GM23248 (cell line): ENCODE data around the gene KIF5B. TPM values are rescaled to one million over a fixed set of nuclear protein-coding genes. Genes with fewer than 3 reads are reported as not detected.

Experiments used
- DNase-seq: peaks from one replicate; pipeline ENCODE4 v3.0.0-alpha.2; 2015
- H2AFZ ChIP-seq: fragments of 200-600 bp; sonication (generic); 2 replicates; pipeline ENCODE4 v1.6.1; 2016; ENCODE audit warnings: antibody characterized with exemption
- H3F3A ChIP-seq: fragments of 200-600 bp; sonication (generic); 2 replicates; pipeline ENCODE4 v1.6.1; 2016; ENCODE audit warnings: mild to moderate bottlenecking, antibody characterized with exemption, mixed run types; ENCODE audit not compliant: insufficient read depth
- H3K27ac ChIP-seq: fragments of 200-600 bp; sonication (generic); 2 replicates; pipeline ENCODE4 v1.5.1; 2016; ENCODE audit warnings: mild to moderate bottlenecking
- H3K27me3 ChIP-seq: fragments of 200-600 bp; sonication (generic); replicated peaks from 2 replicates; pipeline ENCODE4 v1.6.1; 2016; ENCODE audit warnings: mild to moderate bottlenecking; ENCODE audit not compliant: insufficient read depth
- H3K36me3 ChIP-seq: fragments of 200-600 bp; sonication (generic); 2 replicates; pipeline ENCODE4 v1.6.1; 2016; ENCODE audit warnings: low read depth, mild to moderate bottlenecking
- H3K4me1 ChIP-seq: fragments of 200-600 bp; sonication (generic); 2 replicates; pipeline ENCODE4 v1.6.1; 2016; ENCODE audit warnings: mild to moderate bottlenecking; ENCODE audit not compliant: insufficient read depth
- H3K4me2 ChIP-seq: fragments of 200-600 bp; sonication (generic); one replicate; pipeline ENCODE4 v1.6.1; 2016; ENCODE audit warnings: mild to moderate bottlenecking; ENCODE audit not compliant: unreplicated experiment
- H3K4me3 ChIP-seq: fragments of 200-600 bp; sonication (generic); 2 replicates; pipeline ENCODE4 v1.5.1; 2016; ENCODE audit warnings: mild to moderate bottlenecking
- H3K79me2 ChIP-seq: fragments of 200-600 bp; sonication (generic); 2 replicates; pipeline ENCODE4 v1.6.1; 2016; ENCODE audit warnings: mild to moderate bottlenecking; ENCODE audit not compliant: insufficient read depth
- H3K9ac ChIP-seq: fragments of 200-600 bp; sonication (generic); 2 replicates; pipeline ENCODE4 v1.6.1; 2016; ENCODE audit warnings: mild to moderate bottlenecking
- H3K9me2 ChIP-seq: fragments of 200-600 bp; sonication (generic); 2 replicates; pipeline ENCODE4 v1.6.1; 2016; ENCODE audit warnings: mixed run types, mild to moderate bottlenecking, moderate library complexity; ENCODE audit not compliant: insufficient read depth
- H3K9me3 ChIP-seq: fragments of 200-600 bp; sonication (generic); one replicate; pipeline ENCODE4 v1.6.1; 2017; ENCODE audit warnings: low read depth
- H4K20me1 ChIP-seq: fragments of 200-600 bp; sonication (generic); 2 replicates; pipeline ENCODE4 v1.6.0; 2016; ENCODE audit not compliant: insufficient read depth
- EZH2 ChIP-seq: fragments of 200-600 bp; sonication (generic); IDR thresholded peaks from 2 replicates; pipeline ENCODE4 v1.6.1; 2018; ENCODE audit warnings: antibody characterized with exemption, mild to moderate bottlenecking; ENCODE audit not compliant: insufficient read depth, poor library complexity, severe bottlenecking
- EZH2phosphoT487 ChIP-seq: fragments of 200-600 bp; sonication (generic); IDR thresholded peaks from 2 replicates; pipeline ENCODE4 v1.6.1; 2018; ENCODE audit warnings: antibody characterized with exemption, moderate library complexity, mild to moderate bottlenecking, low read depth; ENCODE audit not compliant: insufficient read depth
- WGBS, 2 experiments: methylation state at CpG; one replicate each; pipeline ENCODE4 v1.1.6; 2015 to 2017; ENCODE audit warnings: low lambda C conversion rate in 2 of 2, low coverage in 1 of 2; ENCODE audit errors: missing lambda C conversion rate in 2 of 2; 5-methylcytosine and 5-hydroxymethylcytosine counted together
- in situ Hi-C: fragments of 300-500 bp; cut with MboI; formaldehyde crosslinking; loops from 2 replicates; pipeline ENCODE4 v1.15.0; 2020
- polyA plus RNA-seq: library from polyadenylated mRNA; unstranded; fragments of >200 nt; fragmentation: Nextera tagmentation; extraction: Ambion mirVana; gene quantifications from 2 replicates; pipeline ENCODE4 v1.2.1, GENCODE V29; 2016
- small RNA-seq: library from RNA; depleted of rRNA; stranded (forward); fragments of <200 nt; gene quantifications from one replicate; pipeline ENCODE3, GENCODE V24; 2014; ENCODE audit warnings: low read depth, low replicate concordance
- total RNA-seq: library from RNA; depleted of rRNA; stranded (reverse); fragments of >200 nt; shearing (Covaris generic); gene quantifications from 2 replicates; pipeline ENCODE4 v1.2.3, GENCODE V29; 2014; rRNA removed

The KIF5B gene
- total and polyA plus RNA-seq, 2 experiments from 2014 or later = 81.5 to 133 TPM

DNA sequence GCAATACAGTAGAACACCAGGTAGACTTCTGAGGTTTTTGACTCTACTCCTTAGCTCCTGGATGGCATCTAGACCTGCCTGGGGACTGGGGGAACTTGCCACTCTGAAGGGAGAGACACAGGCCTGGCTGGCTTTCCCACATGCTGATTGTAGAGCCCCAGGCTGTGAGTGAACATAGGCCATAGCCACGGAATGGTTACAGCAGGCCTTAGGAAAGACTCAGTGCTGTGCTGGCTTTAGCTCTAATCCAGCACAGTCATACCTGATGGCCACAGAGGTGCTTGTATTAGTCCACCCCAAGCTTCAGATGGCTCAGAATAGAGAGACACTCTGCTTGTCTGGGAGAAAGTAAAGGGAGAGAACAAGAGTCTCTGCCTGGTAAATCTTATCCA lies 92.6 kb downstream of the KIF5B start:
- Histone ChIP-seq H3K36me3 (no peaks in the 10 kb centered on the region), H2AFZ (no peak overlapping the region), H3K9me3 (no peaks in the 10 kb centered on the region), H3K27me3 (no peaks in the 10 kb centered on the region), H3K4me2 (no peak overlapping the region), H3K4me1 (peaks cover 13% of the 10 kb centered on the region), H3K4me3 (no peak overlapping the region), H3K27ac (no peak overlapping the region), H3K9me2 (no peaks in the 10 kb centered on the region), H4K20me1 (no peaks in the 10 kb centered on the region), H3K9ac (no peak overlapping the region), H3K79me2 (no peaks in the 10 kb centered on the region), H3F3A (peaks cover 14% of the 10 kb centered on the region)
- WGBS, 2 experiments = 53 to 83% methylated on average over 1 of the region's 1 CpG
- peak; percentile 27 for DNase-seq
- TF ChIP-seq EZH2phosphoT487 (no peak), EZH2 (no peak)
- in situ Hi-C loops = no loop called here

DNA sequence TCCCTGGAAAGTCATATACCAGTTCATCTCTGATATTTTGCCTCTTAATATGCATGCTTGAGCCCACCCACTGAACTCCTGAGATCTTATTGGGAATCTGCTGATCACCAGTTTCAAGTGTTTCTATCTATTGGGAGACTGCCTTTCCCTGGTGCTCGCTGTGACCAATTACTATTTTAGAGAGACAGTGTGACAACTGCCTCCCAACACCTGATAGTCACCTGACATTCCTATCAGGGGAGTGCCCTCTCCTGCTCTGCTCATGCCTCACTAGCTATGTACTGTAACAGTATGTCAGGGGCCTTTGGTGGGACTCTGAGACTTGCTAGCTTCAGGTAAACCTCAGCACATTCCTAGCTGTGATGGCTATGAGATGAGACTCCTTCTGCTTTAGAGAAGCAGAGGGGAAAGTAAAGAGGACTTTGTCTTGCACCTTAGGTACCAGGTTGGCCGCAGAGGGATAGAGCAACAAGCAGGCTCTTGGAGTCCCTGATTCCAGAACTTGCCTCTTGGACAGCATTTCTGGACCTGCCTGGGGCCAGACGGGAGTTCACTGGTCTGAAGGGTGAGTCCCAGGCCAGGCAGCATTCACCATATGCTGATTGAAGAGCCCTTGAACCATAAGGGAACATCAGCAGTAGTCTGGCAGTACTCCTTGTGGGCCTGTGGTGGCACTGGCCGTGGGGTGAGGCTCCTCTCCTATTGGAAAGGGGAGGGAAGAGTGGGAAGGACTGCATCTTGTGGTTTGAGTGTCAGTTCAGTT lies 93.2 kb downstream of the KIF5B start:
- no peaks in the 10 kb centered on the region for H3K9me2 ChIP-seq
- no peaks in the 10 kb centered on the region for H3K27me3 ChIP-seq
- H3K36me3 ChIP-seq = no peaks in the 10 kb centered on the region
- no peaks in the 10 kb centered on the region for H3K79me2 ChIP-seq
- no peaks in the 10 kb centered on the region for H4K20me1 ChIP-seq
- no peak for DNase-seq
- peaks cover 13% of the 10 kb centered on the region for H3K4me1 ChIP-seq
- H3F3A ChIP-seq = peaks cover 14% of the 10 kb centered on the region
- no peak overlapping the region for H3K27ac ChIP-seq
- TF ChIP-seq EZH2 (no peak), EZH2phosphoT487 (no peak)
- H3K9me3 ChIP-seq = no peaks in the 10 kb centered on the region
- H3K4me2 ChIP-seq = no peak overlapping the region
- 68 to 88% methylated on average over 4 of the region's 4 CpGs for WGBS, 2 experiments
- in situ Hi-C loops = no loop called here
- no peak overlapping the region for H3K4me3 ChIP-seq
- H2AFZ ChIP-seq = no peak overlapping the region
- H3K9ac ChIP-seq = no peak overlapping the region

DNA sequence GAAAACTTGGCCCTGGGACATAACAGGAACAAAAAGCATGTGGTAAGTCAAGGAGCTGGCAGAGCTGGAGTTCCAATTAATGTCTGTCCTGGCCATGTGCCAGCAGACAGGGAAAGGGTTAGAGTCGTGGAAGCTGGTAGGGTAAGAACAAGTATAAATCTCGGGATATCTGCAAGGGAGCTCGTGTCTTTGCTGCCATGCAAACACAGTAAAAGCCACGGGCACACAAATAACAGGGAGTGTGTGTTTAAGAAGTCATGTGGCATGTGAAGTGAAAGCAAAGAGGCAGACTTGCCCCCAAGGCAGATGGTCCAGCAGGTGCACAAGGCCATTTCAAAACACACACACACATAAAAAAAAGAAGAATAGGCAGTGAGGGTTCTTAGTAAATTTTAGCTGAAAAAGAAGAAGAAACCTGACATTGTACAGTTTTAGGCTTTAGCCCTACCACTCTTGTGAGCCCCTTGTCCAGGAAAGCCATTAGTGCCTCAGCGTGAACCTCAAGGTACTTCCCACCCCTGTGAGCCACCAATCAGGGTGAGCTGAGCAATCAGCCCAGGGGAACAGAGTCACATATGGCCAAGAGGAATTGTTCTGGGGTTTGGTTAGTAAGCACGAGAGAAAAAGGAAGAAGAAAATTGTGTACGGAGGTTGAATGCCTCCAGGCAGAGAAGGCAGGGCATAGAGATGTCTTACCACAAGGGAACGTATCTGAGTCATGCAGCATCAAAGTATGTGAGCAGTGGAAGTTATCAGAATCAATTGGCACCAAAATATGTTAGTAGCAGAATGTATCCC lies 94.7 kb downstream of the KIF5B start:
- no peak for TF ChIP-seq EZH2
- no peak for TF ChIP-seq EZH2phosphoT487
- H3K36me3 ChIP-seq = no peaks in the 10 kb centered on the region
- peak overlapping the region; percentile 66 for H3K27ac ChIP-seq
- peak; percentile 90 for DNase-seq
- peaks cover 14% of the 10 kb centered on the region for H3F3A ChIP-seq
- H3K9me3 ChIP-seq = no peaks in the 10 kb centered on the region
- no peak overlapping the region for H3K4me2 ChIP-seq
- H3K9ac ChIP-seq = peak overlapping the region; percentile 27; the same call in 1 of the 2 replicates
- H3K27me3 ChIP-seq = no peaks in the 10 kb centered on the region
- in situ Hi-C loops = no loop called here
- no peaks in the 10 kb centered on the region for H3K9me2 ChIP-seq
- peaks cover 13% of the 10 kb centered on the region for H3K4me1 ChIP-seq
- H3K79me2 ChIP-seq = no peaks in the 10 kb centered on the region
- H3K4me3 ChIP-seq = peak overlapping the region; percentile 24; the same call in 1 of the 2 replicates
- no peaks in the 10 kb centered on the region for H4K20me1 ChIP-seq
- 51 to 53% methylated on average over 8 of the region's 8 CpGs for WGBS, 2 experiments
- H2AFZ ChIP-seq = 0 out of 2 replicates have a peak overlapping the region, but pooled peaks have one; percentile 29

DNA sequence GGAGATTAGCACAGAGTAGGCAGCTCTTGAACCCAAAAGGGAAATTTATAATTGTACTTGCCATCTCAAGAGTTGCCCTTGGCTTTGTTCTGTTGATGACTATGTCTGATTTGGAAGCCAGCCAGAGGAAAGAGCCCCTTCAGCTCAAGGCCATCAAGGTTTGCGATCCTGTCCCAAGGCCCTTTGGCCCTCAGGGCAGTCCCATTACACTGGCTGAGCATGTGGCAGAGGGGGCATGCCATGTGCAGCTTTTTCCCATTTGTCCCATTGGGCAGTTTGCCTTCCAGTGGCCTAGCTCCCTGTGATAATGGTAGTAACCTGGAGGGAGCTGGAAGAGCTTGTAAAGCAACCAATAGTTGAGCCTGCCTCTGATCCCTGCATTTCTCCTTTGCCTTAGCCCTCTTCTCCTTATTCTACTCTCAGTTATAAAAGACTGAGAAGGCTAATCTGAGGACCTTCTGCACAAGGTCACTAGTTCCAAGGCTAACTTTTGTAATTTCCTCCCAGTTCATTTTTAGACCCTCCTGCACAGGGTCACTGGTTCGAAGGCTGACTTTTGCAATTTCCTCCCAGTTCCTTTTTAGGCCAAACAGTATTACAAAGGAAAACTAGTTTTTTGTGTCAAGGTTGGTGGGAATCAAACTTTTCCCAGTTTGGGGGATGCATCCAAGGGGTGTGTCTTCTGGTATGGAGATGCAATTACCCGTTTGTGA lies 96.6 kb downstream of the KIF5B start:
- Histone ChIP-seq H3K79me2 (no peaks in the 10 kb centered on the region), H3K27ac (no peak overlapping the region), H4K20me1 (no peaks in the 10 kb centered on the region), H3K9ac (no peak overlapping the region), H3K36me3 (no peaks in the 10 kb centered on the region), H2AFZ (no peak overlapping the region), H3K4me3 (no peak overlapping the region), H3K9me3 (no peaks in the 10 kb centered on the region), H3K27me3 (no peaks in the 10 kb centered on the region), H3K4me2 (no peak overlapping the region), H3F3A (peaks cover 14% of the 10 kb centered on the region), H3K9me2 (no peaks in the 10 kb centered on the region), H3K4me1 (peaks cover 13% of the 10 kb centered on the region)
- in situ Hi-C loops = no loop called here
- TF ChIP-seq EZH2 = no peak
- TF ChIP-seq EZH2phosphoT487 = no peak
- DNase-seq = no peak
- WGBS, 2 experiments = 65% methylated on average over 3 of the region's 3 CpGs

Small RNA genes lying within 50 kb of the gene (small RNA-seq; reads per million reads assigned to genes)
- gene RF00019 (not detected), gene RN7SL825P (not detected)

Other genes starting within 250 kb of the KIF5B start
- 43.3 and 47.3 TPM in 2 replicates for gene ARHGAP12, start 127.6 kb downstream of the KIF5B start, total RNA-seq
- gene ARHGAP12, start 127.6 kb downstream of the KIF5B start, polyA plus RNA-seq = 20.1 and 20.3 TPM in 2 replicates